Body of pancreas (tissue), 4 donors: ENCODE measurements around the gene CGN.

ENCODE experiments used
- POLR2A ChIP-seq, 3 donors: fragments of 450-650 bp; IDR thresholded peaks; one replicate each; pipeline ENCODE4 v1.6.1; 2016; ENCODE audit warnings: antibody characterized with exemption in 3 of 3, mild to moderate bottlenecking in 2 of 3
- TF ChIP-seq, protein P1 (sequence below), 7 experiments: fragments of 450-650 bp in 4 of 7; fragments of 200-600 bp in 3 of 7; sonication (generic) in 3 of 7; IDR thresholded peaks; one replicate each; pipeline ENCODE4 v1.5.1; 2016 to 2019; ENCODE audit warnings: antibody characterized with exemption in 7 of 7

DNA sequence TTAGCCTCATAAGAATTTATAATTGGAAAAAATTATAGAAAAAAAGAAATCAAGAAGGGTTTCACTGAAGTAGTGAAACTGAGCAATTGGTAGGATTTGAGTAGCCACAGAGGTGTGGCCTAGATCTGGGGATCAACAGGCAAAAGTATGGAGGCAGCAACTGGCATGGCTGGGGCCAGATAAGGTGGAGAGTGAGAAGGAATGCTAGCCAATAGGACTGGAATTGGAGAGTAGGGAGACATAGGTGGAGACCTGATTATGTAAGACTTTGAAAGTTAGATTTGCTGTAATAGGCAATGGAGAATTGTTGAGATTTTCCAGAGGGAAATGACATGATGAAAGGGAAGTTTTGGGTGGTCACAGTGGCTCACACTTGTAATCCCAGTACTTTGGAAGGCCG, 24.6 kb upstream of the CGN start:
- TF ChIP-seq, protein P1, sequence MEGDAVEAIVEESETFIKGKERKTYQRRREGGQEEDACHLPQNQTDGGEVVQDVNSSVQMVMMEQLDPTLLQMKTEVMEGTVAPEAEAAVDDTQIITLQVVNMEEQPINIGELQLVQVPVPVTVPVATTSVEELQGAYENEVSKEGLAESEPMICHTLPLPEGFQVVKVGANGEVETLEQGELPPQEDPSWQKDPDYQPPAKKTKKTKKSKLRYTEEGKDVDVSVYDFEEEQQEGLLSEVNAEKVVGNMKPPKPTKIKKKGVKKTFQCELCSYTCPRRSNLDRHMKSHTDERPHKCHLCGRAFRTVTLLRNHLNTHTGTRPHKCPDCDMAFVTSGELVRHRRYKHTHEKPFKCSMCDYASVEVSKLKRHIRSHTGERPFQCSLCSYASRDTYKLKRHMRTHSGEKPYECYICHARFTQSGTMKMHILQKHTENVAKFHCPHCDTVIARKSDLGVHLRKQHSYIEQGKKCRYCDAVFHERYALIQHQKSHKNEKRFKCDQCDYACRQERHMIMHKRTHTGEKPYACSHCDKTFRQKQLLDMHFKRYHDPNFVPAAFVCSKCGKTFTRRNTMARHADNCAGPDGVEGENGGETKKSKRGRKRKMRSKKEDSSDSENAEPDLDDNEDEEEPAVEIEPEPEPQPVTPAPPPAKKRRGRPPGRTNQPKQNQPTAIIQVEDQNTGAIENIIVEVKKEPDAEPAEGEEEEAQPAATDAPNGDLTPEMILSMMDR (IDR thresholded peaks at IDR 0.05): no peak
- TF ChIP-seq POLR2A (IDR thresholded peaks at IDR 0.05): no peak
